C4-2B (cell line): ENCODE measurements around the gene PPRC1.

Experiments
- ZFX ChIP-seq: fragments of 450-650 bp; IDR thresholded peaks from 2 replicates; pipeline ENCODE4 v1.6.1; 2017
- TF ChIP-seq, protein P1 (sequence below): fragments of 450-650 bp; conservative IDR thresholded peaks from 2 replicates; pipeline ENCODE4 v1.5.1; 2017; ENCODE audit warnings: mild to moderate bottlenecking

DNA sequence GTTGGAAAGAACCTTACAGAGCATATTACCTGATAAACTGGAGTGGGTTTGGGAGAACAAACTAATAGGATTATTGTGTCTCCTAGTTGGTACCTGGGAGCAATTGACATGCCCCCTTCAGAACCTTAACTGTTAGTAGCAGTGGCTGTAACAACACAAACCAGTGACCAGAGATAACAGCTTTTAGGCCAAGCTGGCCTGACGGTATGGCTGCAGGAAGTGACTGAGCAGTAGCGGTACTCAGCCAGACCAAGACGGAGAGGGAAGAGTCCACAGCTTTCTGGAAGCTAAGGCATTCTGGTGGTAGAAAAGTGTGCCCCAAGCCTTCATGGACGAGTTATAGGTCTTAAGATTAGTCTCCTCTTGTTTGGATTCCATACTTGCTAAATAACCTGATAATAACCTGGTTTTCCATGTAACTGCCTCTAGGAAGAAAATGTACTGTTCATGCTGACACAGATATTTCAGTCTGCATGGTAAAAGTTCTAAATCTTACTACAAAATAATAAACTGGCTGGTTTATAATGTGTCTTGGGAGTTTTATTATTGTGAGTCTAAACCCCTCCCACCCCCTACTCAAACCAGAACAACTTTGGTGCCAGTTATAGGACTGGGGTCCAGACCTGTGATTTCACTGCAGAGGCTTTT, 30.6 kb downstream of the PPRC1 start:
- TF ChIP-seq, protein P1, sequence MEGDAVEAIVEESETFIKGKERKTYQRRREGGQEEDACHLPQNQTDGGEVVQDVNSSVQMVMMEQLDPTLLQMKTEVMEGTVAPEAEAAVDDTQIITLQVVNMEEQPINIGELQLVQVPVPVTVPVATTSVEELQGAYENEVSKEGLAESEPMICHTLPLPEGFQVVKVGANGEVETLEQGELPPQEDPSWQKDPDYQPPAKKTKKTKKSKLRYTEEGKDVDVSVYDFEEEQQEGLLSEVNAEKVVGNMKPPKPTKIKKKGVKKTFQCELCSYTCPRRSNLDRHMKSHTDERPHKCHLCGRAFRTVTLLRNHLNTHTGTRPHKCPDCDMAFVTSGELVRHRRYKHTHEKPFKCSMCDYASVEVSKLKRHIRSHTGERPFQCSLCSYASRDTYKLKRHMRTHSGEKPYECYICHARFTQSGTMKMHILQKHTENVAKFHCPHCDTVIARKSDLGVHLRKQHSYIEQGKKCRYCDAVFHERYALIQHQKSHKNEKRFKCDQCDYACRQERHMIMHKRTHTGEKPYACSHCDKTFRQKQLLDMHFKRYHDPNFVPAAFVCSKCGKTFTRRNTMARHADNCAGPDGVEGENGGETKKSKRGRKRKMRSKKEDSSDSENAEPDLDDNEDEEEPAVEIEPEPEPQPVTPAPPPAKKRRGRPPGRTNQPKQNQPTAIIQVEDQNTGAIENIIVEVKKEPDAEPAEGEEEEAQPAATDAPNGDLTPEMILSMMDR: no peak
- no peak for TF ChIP-seq ZFX
